ENCODE measurements around the gene CCP110.

- no peak for TF ChIP-seq YY1 (IDR thresholded peaks at IDR 0.05; ENCODE audit: insufficient read depth, insufficient read length)
- no peak for TF ChIP-seq ZNF274 (IDR thresholded peaks at IDR 0.05; ENCODE audit: low read depth, low read length)
- TF ChIP-seq SUZ12 (IDR thresholded peaks at IDR 0.05; ENCODE audit: extremely low read depth, insufficient read depth, insufficient read length) = no peak
Observed at GRCh38 chr16:19563377-19563776, 39.6 kb downstream of the CCP110 start.

All from NT2/D1 (cell line).